Measurements from ENCODE around the gene FMNL1.

FMNL1 gene

GRCh38 chr17:45282683-45283644 is 61.3 kb downstream of the FMNL1 start:
- DNase-seq (ENCODE audit: low spot score) = no peak

GRCh38 chr17:45283711-45284110 is 62.0 kb downstream of the FMNL1 start:
- DNase-seq (ENCODE audit: low spot score) = no peak

GRCh38 chr17:45284176-45285140 is 62.8 kb downstream of the FMNL1 start:
- no peak for DNase-seq (ENCODE audit: low spot score)

DNA sequence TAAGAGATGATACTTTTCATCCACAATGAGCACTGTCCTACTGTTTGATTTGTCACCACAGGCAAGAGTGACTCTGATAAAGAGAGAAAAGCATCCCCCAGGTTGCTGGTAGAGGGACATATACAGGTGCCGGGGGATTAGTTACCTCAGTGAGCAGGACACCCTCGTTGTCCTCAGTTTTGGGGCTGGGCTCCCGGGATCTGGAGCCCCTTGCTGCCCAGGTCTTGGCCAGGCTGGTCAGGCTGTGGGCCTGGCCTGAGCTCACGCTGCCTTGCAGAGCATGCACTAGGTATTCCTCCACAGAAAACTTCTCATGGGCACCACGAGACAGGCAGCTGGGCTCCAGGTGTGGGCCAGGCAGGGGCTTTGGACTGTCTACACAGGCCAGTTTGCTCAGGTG is 64.6 kb downstream of the FMNL1 start:
- no peak for DNase-seq (ENCODE audit: low spot score)

- DNase-seq (ENCODE audit: low spot score) = no peak
Observed at GRCh38 chr17:45287526-45288500, 66.1 kb downstream of the FMNL1 start.

DNA sequence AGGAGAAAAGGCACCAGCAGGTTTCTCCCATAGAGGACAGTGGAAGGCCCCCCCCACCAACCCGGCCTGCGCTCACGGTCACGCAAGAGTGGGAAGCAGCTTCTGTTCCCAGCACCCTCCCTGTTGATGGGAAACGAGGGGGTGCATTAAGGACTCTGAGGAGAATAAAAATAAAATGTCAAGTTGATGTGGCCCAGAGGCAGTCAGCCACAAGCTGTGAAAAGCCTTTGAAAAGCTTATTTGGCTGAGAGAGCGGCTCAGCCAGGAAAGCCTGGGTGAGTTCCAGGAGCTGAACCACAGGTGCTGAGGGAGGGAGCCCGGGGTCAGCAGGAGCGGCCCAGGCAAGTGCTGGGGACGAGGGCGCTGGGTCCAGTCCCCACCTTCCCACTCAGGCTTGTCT is 67.1 kb downstream of the FMNL1 start:
- no peak for DNase-seq (ENCODE audit: low spot score)

DNA sequence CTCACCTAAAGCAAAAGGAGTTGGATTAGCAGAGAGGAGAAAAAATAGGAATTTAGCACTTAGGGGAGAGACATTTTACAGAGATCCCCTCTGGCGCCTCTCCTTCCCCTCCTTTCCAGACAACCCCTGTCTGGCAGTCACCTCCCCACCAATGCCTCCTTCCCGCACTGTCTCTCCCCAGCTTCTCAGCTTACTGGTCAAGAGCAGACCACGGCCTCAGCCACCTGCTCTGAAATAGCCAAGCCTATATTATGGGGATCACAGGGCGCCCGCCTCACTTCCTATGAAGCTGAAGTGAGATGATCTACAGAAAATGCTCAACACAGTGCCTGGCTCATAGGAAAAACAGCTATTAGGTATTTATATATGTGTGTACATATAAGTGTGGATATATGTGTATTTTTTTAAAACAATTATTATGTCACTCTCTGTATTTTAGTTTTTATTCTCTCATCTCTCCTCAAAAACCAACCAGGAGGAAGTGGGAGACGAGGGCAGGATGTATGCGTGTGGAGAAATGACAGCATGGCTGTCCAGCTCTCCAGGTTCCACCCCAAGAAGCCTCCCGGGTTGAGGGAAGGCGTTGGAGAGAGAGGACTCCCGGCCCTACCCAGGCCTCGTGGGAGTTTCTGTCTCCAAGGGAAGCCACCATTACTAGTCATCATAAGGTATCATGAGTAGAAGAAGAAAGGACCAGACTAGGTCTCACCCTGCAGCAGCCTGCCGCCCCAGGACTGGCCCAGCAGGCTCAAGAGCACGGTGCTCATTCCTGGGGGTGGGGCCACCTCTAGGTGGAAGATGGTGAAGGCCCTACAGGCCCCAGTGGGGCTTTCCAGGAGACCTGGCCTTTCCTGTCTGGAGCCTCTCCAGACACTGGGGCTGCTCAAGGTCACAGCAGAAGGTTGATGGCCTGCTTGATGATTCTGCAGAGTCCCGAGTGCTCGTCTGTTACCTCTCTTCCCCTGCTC is 67.9 kb downstream of the FMNL1 start:
- no peak for DNase-seq (ENCODE audit: low spot score)

GRCh38 chr17:45290269-45290765 is 68.6 kb downstream of the FMNL1 start:
- DNase-seq (ENCODE audit: low spot score) = no peak

DNA sequence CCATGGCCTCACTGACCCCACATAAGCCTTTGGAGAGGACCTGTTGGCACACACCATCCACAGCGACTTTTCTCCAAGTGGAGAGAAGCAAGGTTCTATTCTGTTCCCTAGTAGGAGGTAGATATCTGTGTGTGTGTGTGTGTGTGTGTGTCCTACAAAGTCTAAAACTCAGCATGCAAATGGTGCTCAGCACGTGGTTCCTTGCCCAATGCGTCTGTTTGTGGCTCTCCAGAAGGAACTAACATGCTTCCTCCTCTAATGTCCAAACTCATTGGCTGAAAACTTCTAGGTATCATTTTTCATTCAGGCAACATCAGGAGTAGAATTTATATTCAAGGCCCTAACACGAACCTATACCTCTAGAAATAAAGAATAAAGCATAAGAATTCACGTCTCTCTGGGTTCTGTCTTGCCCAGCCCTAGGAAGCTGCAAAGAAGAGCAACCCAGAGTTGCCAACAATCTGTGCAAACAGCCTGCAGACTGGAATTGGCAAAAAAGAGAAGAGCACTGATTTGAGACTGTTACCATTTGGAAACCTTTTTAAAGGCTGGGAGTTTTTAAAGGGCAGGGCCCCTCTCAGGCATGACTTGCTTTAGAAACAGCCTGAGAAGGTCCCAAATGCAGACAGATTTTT is 69.6 kb downstream of the FMNL1 start:
- no peak for DNase-seq (ENCODE audit: low spot score)

DNA sequence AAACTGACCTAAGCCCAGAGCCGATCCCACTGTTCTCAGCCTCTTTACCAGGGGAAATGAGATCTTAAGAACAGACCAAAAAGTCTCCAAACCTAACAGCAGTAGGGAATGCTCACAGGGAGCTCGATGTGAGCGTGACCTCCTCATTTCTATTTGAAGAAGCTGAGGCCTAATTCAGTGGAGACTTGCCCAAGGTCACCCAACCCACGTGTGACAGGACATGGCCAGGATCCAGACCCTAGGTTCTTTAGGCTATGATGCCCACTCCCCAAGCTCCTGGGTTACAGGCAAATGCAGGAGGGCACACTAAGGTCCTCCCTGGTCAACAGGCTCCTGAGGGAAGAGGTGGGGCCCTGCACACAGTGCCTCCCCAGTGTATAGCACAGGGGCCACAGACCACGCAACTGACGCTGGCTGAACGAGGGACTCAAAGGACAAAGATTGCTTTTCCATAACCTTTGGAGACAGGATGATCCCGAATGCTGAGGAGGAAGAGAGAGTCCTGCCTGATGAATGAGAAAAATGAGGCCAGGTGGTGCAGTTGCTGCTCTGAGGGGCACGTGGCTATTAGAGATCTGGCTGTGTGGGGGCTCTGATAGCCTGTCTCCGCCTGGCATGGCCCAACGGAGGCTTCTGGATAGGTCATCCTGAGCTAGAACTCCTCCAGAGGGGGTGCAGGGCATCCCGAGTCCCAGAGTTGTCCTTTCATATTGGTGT is 71.2 kb downstream of the FMNL1 start:
- no peak for DNase-seq (ENCODE audit: low spot score)

DNA sequence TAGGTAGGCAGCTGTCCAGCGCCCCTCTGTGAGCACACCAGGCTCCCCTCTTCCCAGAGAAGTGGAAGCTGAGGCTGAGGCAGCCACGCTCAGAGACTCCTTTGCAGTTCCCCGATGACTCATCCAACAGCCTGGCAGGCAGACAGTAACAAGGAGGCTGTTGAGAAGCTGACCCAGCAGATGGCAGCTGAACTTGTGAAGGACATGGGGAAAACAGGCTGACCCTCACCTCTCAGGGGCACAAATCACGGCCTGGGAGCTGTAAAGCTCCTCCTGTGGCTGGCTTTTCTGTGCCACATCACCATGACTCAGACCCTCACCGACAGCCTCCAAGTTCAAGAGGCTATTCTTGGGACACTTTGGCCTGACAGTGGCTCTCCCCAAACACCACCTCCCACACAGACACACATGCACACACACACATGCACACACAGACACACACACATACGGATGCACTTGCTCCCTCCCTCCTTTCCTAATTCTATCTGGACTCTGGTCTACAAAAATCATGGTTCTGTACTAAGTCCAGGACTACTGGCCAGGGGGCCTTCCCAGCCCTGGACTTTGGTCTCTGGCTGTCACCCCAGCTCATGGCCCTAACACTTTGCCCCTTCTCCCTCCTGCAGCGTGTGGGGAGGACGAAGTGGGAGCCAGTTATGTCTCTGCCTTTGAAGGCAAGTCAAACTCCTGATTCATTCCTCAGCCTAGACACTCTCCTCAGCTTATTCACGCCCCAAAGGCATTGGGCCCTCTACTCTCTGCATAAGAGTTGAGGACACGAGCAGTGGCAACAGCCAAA is 71.9 kb downstream of the FMNL1 start:
- DNase-seq (ENCODE audit: low spot score) = no peak

GRCh38 chr17:45294506-45294905 is 72.8 kb downstream of the FMNL1 start:
- DNase-seq (ENCODE audit: low spot score) = no peak

GRCh38 chr17:45296003-45296832 is 74.5 kb downstream of the FMNL1 start:
- DNase-seq (ENCODE audit: low spot score) = no peak

DNA sequence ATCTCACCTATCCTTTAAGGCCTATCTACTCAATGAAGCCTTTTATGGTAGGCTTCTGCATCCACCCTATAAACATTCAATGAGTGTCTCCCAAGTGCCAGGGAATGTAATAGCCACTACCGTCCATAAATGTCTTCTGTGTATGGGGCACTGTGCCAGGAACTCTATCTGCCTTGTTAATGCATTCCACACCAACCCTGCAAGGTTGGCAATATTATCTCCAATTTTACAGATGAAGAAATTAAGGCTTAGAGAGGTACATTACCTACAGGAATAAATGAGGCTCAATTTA is 75.1 kb downstream of the FMNL1 start:
- no peak for DNase-seq (ENCODE audit: low spot score)

Data from ecto neural progenitor cell (in vitro differentiated cells).